Measurements from ENCODE around the gene HYAL3. TPM values are rescaled to one million over a fixed set of nuclear protein-coding genes. Genes with fewer than 3 reads are reported as not detected.
"Not testable (repeated sequence)": the region's sequence is repeated elsewhere in the genome, so short reads cannot be mapped to it uniquely, and the experiment has no call there.

HYAL3 gene
- total RNA-seq, 2 donors from 2014 or later: 2.2 to 2.8 TPM

DNA sequence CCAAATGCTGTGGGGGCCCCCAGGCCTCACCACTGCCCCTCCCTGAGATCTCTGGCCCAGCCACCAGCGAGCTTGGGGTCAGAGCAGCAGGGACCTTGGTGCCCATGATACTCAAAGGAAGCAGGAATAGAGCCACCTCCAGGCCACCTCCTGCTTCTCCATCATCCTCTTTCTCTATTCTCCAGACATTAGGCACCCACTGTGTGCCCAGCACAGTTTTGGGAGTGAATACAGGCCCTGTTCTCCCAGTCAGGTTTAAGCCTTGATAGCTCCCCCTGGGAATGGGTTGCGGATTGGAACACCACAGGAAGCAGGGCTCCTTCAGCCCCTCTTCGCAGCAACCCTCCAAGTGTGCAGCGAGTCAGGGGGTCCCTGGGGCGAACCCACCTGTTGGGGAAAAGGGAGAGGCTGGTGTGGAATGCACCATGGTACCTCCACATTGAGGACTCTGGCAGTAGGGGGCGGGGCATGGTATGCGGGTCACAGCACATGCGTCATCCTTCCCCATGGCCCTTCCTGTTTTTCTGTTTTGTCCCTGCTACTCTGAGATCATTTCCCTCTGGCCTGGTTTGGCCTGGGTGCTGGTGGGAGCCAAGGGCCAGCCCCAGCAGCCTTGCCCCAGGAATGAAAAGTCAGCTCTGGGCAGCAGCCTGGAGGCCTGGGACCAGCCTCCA is 44.5 kb downstream of the HYAL3 start:
- DNase-seq (no peak), ATAC-seq (no peak)
- intact Hi-C loops (cut with DNase I, micrococcal nuclease): no loop called here

DNA sequence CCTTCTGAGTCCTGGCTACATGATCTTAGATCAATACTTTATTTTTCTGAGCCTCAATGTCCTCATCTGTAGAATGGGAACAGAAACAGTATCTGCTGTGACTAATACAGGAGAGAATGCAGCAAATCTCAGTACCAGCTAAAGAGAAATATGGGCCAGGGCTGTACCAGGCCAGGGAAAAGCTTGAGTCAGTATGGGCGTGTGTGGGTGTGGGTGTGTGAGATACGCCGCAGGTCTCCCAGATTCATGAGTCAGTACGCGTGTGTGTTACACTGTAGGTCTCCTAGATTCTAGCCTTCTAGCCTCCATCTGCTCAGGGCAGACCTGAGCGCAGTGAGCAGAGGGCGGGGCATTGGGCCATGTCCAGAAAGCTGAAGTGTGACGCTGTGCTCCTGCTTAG is 48.0 kb downstream of the HYAL3 start:
- no peak for DNase-seq
- peak; percentile 47 for ATAC-seq
- intact Hi-C loops (cut with DNase I, micrococcal nuclease): no loop called here

DNA sequence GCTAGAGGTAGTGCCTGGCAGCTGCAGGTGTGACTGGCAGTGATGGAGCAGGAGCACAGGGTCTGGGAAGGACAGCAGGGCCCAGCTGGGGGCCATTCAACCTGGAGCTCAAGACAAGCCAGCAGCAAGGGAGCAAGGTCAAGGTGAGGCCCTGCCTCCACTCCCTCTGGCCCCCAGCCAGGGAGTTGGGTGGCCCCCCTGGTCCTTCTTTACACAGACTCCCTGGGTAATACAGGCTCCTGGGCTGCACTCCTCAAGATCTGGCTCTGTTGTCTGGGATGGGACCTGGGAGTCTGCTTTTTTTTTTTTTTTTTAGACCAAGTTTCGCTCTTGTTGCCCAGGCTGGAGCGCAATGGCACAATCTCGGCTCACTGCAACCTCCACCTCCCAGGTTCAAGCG is 48.7 kb downstream of the HYAL3 start:
- ATAC-seq (no peak), DNase-seq (no peak)
- intact Hi-C loops (cut with DNase I, micrococcal nuclease): no loop called here

DNA sequence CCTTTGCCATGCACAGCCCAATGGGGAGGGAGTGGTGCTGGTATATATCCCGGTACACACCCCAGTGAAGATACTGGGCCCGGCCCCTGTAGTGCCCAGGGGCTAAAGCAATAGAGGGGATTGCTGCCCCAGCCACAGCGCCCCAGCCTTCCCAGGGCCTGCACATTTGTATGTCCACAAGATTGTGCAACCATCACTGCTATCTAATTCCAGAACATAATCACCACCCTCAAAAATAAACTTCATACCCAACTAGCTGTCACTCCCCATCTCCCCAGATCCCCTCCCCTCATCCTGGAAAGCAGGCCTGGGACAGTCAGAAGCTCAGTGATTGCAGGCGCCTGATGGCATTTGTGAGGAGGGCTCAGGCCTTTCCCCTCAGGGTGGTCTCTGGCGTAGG is 49.7 kb downstream of the HYAL3 start:
- DNase-seq (no peak), ATAC-seq (no peak)
- intact Hi-C loops (cut with DNase I, micrococcal nuclease): no loop called here

DNA sequence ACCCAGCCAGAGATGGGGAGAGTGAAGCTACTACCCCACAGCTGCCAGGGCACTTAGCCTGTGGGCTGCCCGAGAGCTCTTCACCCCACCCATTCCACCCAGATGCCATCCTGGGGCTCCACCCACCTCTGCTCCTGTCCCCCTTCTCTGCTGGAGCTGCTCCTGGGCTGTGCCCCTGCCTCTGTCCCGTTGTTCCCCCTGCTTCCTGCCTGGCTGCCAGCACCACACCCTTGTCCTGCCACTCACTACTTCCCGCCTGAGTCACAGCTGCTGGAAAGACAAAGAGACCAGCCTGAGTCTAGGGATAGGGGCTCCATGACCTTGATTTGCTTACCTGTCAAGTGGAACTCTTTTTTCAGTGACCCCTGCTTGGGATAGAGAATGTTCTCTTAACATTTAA is 50.8 kb downstream of the HYAL3 start:
- DNase-seq: peak; percentile 59 to 79
- intact Hi-C loops (cut with DNase I, micrococcal nuclease): no loop called here
- peak; percentile 72 for ATAC-seq

DNA sequence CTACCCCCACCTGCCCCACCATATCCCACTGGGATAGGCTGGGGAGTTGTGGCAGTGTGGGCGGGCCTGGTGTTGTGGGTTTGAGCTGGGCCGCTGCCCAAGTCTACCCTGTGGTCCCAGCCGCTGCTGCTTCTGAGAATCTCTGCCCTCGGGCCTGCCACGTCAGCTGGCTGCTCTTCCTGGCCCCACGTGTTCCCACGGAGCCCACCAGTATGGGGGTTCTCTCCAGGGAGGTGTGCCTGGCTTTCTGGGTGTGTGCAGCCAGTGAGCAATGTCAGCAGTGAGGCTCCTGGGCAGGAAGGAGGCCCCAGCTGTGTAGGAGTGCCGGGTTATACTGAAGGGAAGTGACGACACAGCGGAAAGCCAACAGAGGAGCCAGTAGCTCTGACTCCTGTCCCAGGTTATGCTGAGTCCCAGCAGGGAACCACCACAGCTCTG is 52.7 kb downstream of the HYAL3 start:
- intact Hi-C loops (cut with DNase I, micrococcal nuclease): no loop called here
- ATAC-seq (peak; percentile 5), DNase-seq (peak in 1 of 2 donors; percentile 43)

DNA sequence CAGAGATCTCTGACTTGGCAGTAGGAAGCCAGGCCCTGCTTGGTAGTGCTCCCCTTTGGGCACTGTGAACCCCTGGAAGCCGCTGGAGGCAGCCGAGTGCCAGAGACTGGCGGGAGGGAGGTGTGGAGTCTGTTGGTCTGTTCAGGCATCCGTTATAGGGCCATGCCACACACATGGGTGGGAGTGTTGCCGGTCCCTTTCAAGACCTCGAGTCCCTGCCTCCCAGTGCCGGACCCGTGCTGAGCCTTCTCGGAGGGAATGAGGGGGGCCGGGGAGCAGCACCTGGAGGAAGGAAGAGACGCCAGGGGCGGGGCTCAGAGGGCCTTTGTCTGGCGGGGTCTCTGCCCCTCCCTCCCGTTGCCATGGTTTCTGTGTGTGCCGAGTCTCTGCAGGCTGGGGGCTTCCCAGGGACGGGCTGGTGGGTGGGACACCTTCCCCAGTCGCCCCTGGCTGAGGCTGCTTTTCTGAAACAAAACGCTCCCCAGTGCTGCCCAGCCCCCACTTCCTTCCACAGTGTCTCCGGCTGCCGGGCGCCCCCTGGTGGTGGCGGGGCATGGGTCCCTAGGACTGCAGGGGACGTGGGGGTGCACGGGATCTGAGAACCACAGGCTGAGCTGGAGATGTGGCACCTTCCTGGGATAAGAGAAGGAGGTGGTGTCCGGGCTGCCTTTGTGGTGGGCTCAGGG is 53.2 kb downstream of the HYAL3 start:
- intact Hi-C loops (cut with DNase I, micrococcal nuclease): no loop called here
- DNase-seq (peak; percentile 88 to 98), ATAC-seq (peak; percentile 81)

DNA sequence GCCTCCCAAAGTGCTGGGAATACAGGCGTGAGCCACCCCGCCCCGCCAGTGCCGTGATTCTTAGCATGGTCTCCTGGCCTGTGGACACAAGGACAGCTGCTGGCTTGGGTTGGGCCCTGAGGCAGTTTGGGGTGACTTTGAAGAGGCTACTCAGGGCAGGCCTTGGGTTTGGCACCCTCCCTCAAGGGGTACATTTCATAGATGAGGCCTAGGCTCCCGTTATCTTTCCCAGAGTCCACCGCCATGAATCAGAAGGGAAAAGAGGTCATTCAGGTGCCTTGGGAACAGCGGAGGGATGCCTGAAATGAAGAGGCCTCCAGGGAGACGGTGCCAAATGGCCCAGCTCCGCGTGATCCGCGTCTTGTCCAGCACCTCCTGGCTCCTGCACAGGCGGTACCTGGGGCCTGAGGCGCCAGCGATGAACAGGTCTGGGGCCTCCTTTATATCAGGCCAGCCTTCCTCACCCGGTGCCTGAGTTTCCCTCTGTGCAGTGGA is 53.9 kb downstream of the HYAL3 start:
- intact Hi-C loops (cut with DNase I, micrococcal nuclease): no loop called here
- ATAC-seq: no peak
- DNase-seq: no peak

DNA sequence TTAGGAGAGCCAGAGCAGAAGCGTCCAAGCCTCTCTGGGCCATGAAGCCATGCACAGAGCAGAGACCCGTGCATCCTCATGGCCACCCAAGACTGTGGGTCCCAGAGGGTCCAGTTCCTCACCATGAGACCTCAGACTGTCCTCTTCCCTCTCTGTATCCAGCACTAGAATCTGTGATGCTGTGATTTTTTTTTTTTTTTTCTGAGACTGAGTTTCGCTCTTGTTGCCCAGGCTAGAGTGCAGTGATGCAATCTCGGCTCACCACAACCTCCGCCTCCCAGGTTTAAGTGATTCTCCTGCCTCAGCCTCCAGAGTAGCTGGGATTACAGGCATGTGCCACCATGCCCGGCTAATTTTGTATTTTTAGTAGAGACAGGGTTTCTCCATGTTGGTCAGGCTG is 54.4 kb downstream of the HYAL3 start:
- ATAC-seq; DNase-seq; intact Hi-C loops (cut with DNase I, micrococcal nuclease): not testable (repeated sequence)

DNA sequence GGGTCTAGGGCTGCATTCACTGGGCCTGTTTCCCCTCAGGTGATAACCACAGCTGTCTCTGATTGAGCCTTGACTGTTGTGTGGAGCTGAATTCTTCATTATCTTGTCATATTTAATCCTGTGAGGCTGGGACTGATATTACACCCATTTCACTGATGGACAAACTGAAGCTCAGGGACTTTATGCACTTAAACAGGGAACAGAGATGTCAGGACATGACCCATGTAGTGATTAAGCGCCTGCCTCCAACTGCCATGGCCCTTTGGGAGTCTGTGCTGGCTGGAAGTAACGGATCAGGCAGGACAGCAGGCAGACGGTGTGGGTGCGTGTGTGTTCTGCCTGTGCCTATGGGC is 55.7 kb downstream of the HYAL3 start:
- intact Hi-C loops (cut with DNase I, micrococcal nuclease): no loop called here
- ATAC-seq: no peak
- DNase-seq: no peak

DNA sequence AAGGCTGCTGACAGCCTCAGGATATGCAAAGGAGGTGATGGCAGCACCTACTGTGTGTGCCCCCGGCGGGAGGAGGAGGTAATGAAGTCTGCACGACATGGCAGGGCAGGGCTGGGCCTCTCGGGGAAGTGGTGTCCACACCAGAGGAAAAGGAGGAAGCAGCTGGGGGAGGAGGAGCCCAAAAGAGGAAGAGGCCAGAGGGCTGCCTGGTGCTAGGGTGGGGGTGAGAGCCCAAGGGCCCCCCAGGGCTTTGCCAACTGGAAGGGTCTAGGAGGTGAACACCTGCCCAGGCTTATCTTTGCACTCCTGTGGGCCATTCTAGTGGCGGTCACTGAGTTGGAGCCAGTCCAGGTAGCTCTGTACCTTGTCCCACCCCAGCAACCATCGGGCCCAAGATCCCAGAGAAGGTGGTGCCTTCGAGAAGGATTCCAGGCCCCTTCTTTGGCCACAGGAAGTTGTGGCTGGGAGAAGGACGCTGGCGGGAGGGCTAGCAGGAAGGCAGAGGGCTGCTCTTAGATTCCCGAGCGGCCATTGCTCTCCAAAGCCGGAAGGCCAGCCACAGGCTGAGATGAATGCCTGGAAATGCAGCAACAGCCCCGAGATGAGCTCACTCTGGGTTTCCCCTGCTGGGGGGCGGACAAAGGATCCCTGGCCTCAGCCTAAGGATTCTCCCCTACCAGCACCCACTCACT is 56.2 kb downstream of the HYAL3 start:
- DNase-seq (peak; percentile 68 to 76), ATAC-seq (no peak)
- intact Hi-C loops (cut with DNase I, micrococcal nuclease): no loop called here

Other genes starting within 250 kb of the HYAL3 start
- gene RBM5, start 210.5 kb downstream of the HYAL3 start, total RNA-seq: 100 to 1,000 TPM; 124 to 135 TPM
- 10 to 100 TPM; 11.5 to 12.1 TPM for gene SEMA3F, start 144.1 kb downstream of the HYAL3 start, total RNA-seq
- not detected for gene GNAT1, start 107.8 kb downstream of the HYAL3 start, total RNA-seq
- gene SLC38A3, start 94.1 kb downstream of the HYAL3 start, total RNA-seq: not detected
- 10 to 100 TPM; 46.1 to 81.3 TPM for gene GNAI2, start 63.2 kb downstream of the HYAL3 start, total RNA-seq
- 100 to 1,000 TPM in 1 of 2 donors, 10 to 100 TPM in 1; 56.8 to 116 TPM for gene SEMA3B, start 30.3 kb downstream of the HYAL3 start, total RNA-seq
- not detected for gene LSMEM2, start 20.3 kb downstream of the HYAL3 start, total RNA-seq
- 10 to 100 TPM; 48.8 to 68.6 TPM for gene IFRD2, start 7.0 kb downstream of the HYAL3 start, total RNA-seq
- 10 to 100 TPM in 1 of 2 donors, 1 to 10 TPM in 1; 9.8 to 11.2 TPM for gene NAA80, start within 50 bp of the HYAL3 start, total RNA-seq
- gene HYAL1, start 4.2 kb upstream of the HYAL3 start, total RNA-seq: 10 to 100 TPM in 1 of 2 donors, 1 to 10 TPM in 1; 6.9 to 16.4 TPM
- gene HYAL2, start 23.3 kb upstream of the HYAL3 start, total RNA-seq: 10 to 100 TPM; 27.9 to 34.7 TPM
- 10 to 100 TPM; 26.7 to 29.1 TPM for gene TUSC2, start 28.8 kb upstream of the HYAL3 start, total RNA-seq
- 10 to 100 TPM; 14.5 to 15.0 TPM for gene RASSF1, start 41.4 kb upstream of the HYAL3 start, total RNA-seq
- under 1 TPM; 0.47 to 0.49 TPM for gene ZMYND10, start 46.3 kb upstream of the HYAL3 start, total RNA-seq
- gene NPRL2, start 51.4 kb upstream of the HYAL3 start, total RNA-seq: 10 to 100 TPM; 18.1 to 23.5 TPM
- 10 to 100 TPM; 35.8 to 36.9 TPM for gene CYB561D2, start 51.5 kb upstream of the HYAL3 start, total RNA-seq
- 10 to 100 TPM; 44.6 to 48.3 TPM for gene TMEM115, start 60.1 kb upstream of the HYAL3 start, total RNA-seq
- gene CACNA2D2, start 204.2 kb upstream of the HYAL3 start, total RNA-seq: 1 to 10 TPM; 1.9 to 3.2 TPM

Data from left colon (tissue), 2 donors.